ENCODE results near the gene MECP2.
A peak's percentile ranks its signal among the peaks of the same experiment; 100 is the strongest.

MECP2 gene

GRCh38 chrX:154072192-154072591 is 25.3 kb downstream of the MECP2 start:
- TF ChIP-seq JUND (IDR thresholded peaks at IDR 0.05; ENCODE audit: low read depth): no peak
- in situ Hi-C loops (cut with HindIII; ENCODE audit: low pct_unique_long_range_greater_than_20kb, low sequenced_read_pairs): no loop called here

DNA sequence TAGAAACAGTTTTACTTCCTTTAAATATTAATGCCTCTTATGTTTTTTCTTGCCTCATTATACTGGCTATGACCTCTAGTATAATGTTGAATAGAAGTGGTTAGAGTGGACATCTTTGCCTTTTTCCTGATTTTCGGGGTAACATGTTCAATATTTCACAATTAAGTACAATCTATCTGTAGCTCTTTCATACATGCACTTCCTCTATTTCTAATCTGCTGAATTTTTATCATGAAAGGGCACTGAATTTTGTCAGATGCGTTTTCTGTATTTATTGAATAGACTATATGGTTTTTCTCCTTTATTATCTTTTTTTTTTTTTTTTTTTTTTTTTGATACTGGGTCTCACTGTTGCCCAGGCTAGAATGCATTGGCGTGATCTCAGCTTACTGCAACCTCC is 29.0 kb downstream of the MECP2 start:
- in situ Hi-C loops (cut with HindIII; ENCODE audit: low pct_unique_long_range_greater_than_20kb, low sequenced_read_pairs): no loop called here
- DNase-seq (ENCODE audit: low read depth in 1 of 2, low spot score in 1 of 2): no peak
- TF ChIP-seq JUND (IDR thresholded peaks at IDR 0.05; ENCODE audit: low read depth): no peak

More at GRCh38 chrX:154072192-154072591, 25.3 kb downstream of the MECP2 start:
- DNase-seq (ENCODE audit: low read depth in 1 of 2, low spot score in 1 of 2): no peak

DNA sequence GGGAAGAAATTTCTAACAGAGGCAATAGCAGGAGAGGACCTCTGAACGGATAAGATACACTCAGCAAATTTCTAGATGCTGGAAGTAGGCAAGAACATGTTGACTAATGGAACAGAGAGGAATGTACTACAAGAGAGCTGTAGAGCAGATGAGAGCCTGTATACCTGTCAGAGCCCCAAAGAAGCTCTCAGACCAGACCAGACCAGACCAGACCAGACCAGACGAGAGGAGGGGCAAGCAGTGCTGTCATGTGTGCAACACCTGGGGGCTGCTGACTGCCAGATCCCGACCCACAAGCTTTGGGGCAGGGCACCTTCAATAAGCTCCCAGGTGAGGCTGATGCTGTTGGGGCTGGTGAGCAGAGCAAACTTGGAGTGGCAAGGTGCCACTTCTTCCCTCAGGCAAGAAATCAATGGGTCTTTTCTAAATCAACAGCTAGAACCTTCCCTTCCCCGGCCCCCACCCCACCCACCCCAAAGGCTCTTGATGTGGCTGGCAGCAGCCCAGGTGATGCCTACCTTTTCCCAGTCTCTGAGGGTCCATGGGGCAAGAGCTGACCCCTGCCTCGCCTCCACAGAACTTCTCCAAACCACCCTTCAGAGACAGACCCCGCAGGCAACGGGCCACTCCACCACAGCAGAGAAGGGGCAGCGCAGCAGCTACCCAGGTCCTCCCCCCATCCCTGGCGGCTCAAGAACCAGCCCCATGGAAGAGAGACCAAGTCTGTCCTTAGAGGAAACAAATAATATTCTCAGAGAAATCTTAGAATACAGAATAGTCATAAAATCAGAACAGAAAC is 32.7 kb downstream of the MECP2 start:
- DNase-seq (ENCODE audit: low read depth in 1 of 2, low spot score in 1 of 2): no peak
- in situ Hi-C loops (cut with HindIII; ENCODE audit: low pct_unique_long_range_greater_than_20kb, low sequenced_read_pairs): no loop called here
- TF ChIP-seq JUND (IDR thresholded peaks at IDR 0.05; ENCODE audit: low read depth): no peak

DNA sequence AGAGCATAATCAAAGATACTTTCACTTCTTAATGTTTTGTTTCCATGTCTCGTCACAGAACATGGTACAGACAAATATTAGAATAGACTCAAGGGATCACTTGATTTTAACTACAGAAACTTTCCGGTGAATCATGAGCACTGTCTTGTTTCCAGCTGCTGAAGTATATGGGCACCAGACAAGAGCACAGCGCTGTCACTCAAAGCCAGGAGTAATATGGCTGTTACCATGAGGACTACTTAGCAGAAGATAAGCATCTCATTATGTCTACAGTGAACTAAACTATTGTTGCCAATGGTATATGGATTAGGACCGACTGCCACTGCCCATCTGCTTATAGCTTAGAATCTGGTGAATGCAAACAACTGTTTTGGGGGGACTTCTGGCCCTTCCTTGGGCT is 34.3 kb downstream of the MECP2 start:
- in situ Hi-C loops (cut with HindIII; ENCODE audit: low pct_unique_long_range_greater_than_20kb, low sequenced_read_pairs): no loop called here
- TF ChIP-seq JUND (IDR thresholded peaks at IDR 0.05; ENCODE audit: low read depth): no peak
- DNase-seq (ENCODE audit: low read depth in 1 of 2, low spot score in 1 of 2): no peak

- DNase-seq (ENCODE audit: low read depth in 1 of 2, low spot score in 1 of 2): no peak
- TF ChIP-seq JUND (IDR thresholded peaks at IDR 0.05; ENCODE audit: low read depth): no peak
- in situ Hi-C loops (cut with HindIII; ENCODE audit: low pct_unique_long_range_greater_than_20kb, low sequenced_read_pairs): no loop called here
Observed at GRCh38 chrX:154061801-154062200, 35.7 kb downstream of the MECP2 start.

DNA sequence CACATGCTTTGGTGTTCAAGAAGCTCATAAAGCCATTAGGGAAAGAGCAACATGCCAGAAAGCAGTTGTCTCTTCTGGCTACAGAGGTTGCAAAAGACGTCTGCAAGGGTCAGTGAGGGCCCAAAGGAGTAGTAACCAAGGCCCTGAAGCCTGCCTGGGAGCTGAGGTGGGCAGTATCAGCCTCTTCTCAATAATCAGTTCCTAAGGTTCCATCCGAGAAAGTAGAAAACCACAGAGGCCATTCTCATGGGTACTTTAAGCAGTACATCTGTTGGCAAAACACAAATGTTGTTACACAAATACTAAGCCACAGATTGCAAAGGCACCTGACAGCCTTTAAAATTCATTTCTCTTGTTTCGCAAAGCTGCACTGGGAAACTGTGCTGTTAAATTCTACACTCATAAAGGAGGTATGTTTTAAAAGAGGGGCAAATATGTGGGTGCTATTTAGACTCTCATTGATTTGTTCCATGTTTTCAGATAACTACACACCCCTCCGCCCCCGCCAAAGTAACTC is 37.7 kb downstream of the MECP2 start:
- DNase-seq (ENCODE audit: low read depth in 1 of 2, low spot score in 1 of 2): no peak
- in situ Hi-C loops (cut with HindIII; ENCODE audit: low pct_unique_long_range_greater_than_20kb, low sequenced_read_pairs): no loop called here
- no peak for TF ChIP-seq JUND (IDR thresholded peaks at IDR 0.05; ENCODE audit: low read depth)

DNA sequence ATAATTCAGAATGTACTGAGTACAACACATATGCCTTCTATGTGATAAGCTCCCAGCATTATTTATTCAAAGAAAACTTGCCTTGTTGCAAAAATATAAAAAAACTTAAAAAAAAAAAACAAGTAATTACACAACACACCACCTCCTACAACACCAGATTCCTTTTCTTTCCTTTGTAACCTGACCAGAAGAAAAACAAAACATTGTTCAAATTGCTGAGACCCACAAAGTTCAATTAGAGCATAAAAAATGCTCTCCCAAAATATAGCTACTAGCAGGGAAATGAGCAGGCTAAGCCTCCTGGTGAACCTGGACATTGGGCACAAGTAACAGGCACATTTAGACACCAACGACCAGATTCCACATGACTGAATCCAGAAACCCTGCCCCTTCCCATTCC is 38.3 kb downstream of the MECP2 start:
- no peak for DNase-seq (ENCODE audit: low read depth in 1 of 2, low spot score in 1 of 2)
- no peak for TF ChIP-seq JUND (IDR thresholded peaks at IDR 0.05; ENCODE audit: low read depth)
- in situ Hi-C loops (cut with HindIII; ENCODE audit: low pct_unique_long_range_greater_than_20kb, low sequenced_read_pairs): no loop called here

DNA sequence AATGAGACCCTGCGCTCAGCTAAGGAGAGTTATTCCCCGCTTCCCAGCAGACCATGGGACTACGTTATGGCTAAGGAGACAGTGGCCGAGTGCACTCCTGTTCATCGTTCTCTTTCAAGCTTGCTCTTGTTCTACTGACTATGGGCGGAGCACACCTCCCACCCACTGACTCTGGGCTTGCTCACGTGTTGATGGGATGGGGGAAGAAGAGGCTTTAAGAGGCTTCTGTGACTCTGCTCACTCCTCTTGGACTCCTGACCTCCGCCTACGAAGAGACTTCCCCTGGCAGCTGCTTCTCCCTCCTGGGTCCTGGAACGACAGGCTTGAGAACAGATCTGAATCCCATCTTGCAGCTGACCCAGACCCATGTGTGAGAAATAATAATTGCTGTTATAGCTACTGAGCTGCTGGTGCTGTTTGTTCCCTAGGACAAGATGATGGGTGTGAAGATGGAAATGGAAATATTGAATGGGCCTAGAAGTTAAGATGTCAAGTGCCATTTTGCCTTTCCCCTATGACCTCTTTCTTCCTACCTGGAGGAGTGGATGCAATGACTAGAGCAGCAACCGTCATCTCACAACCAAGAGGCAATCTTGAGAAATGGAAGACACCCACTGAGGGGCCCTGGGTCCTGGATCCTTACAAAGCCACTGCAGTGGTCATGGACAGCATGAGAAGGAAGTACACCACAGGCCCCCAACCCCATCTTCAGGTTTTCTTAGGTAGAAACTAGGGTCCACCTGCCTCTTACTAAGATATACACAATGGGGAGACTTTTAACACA is 39.1 kb downstream of the MECP2 start:
- DNase-seq (ENCODE audit: low read depth in 1 of 2, low spot score in 1 of 2): no peak
- in situ Hi-C loops (cut with HindIII; ENCODE audit: low pct_unique_long_range_greater_than_20kb, low sequenced_read_pairs): no loop called here
- TF ChIP-seq JUND (IDR thresholded peaks at IDR 0.05; ENCODE audit: low read depth): no peak

- DNase-seq (ENCODE audit: low read depth in 1 of 2, low spot score in 1 of 2): no peak
- in situ Hi-C loops (cut with HindIII; ENCODE audit: low pct_unique_long_range_greater_than_20kb, low sequenced_read_pairs): no loop called here
- TF ChIP-seq JUND (IDR thresholded peaks at IDR 0.05; ENCODE audit: low read depth): no peak
Observed at GRCh38 chrX:154057791-154058190, 39.7 kb downstream of the MECP2 start.

- in situ Hi-C loops (cut with HindIII; ENCODE audit: low pct_unique_long_range_greater_than_20kb, low sequenced_read_pairs): no loop called here
- TF ChIP-seq JUND (IDR thresholded peaks at IDR 0.05; ENCODE audit: low read depth): no peak
- peak in 1 of 2 experiments; percentile 16 for DNase-seq (ENCODE audit: low read depth in 1 of 2, low spot score in 1 of 2)
Observed at GRCh38 chrX:154056770-154057241, 40.7 kb downstream of the MECP2 start.

- peak in 1 of 2 experiments; percentile 75 for DNase-seq (ENCODE audit: low read depth in 1 of 2, low spot score in 1 of 2)
- in situ Hi-C loops (cut with HindIII; ENCODE audit: low pct_unique_long_range_greater_than_20kb, low sequenced_read_pairs): no loop called here
- TF ChIP-seq JUND (IDR thresholded peaks at IDR 0.05; ENCODE audit: low read depth): no peak
Observed at GRCh38 chrX:154051201-154051810, 46.2 kb downstream of the MECP2 start.

DNA sequence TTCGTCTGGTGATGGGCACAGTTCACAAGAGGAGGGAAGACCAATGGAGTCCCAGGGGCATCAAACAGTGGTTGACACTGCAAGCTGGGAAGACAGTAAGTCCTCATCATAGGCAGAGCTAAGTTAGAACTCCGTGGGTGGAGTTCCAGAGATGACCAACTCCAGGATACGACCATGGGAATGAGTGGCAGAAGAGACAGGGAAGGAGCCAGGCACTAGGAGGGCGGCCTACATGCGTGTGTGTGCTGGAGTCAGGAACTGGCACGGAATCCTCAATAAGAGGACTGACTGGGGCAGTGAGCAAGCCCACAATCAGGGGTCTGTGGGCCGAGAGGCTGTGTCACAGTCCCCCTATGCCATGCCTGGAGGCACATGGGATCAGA is 47.4 kb downstream of the MECP2 start:
- DNase-seq (ENCODE audit: low read depth in 1 of 2, low spot score in 1 of 2): peak in 1 of 2 experiments; percentile 22
- TF ChIP-seq JUND (IDR thresholded peaks at IDR 0.05; ENCODE audit: low read depth): no peak
- in situ Hi-C loops (cut with HindIII; ENCODE audit: low pct_unique_long_range_greater_than_20kb, low sequenced_read_pairs): no loop called here
